PC-3 (cell line): Measurements from ENCODE around the gene ROBO2.

Source experiments
- CTCF ChIP-seq: fragments of 300-600 bp; sonication (generic); conservative IDR thresholded peaks from 2 replicates; pipeline ENCODE4 v1.5.1; 2017; ENCODE audit warnings: antibody characterized with exemption, low read depth, mild to moderate bottlenecking, low read length
- EZH2phosphoT487 ChIP-seq: fragments of 300-600 bp; sonication (generic); IDR thresholded peaks from 2 replicates; pipeline ENCODE4 v1.6.1; 2018; ENCODE audit warnings: mild to moderate bottlenecking, antibody characterized with exemption, low read length, borderline replicate concordance

- TF ChIP-seq CTCF, result no peak
- TF ChIP-seq EZH2phosphoT487, result no peak
These were observed 164.9 kb downstream of the ROBO2 start for GRCh38 chr3:77204788-77205187.
